SJSA1 (cell line): ENCODE results near the gene LHFPL3. TPM values are rescaled to one million over a fixed set of nuclear protein-coding genes. Genes with fewer than 3 reads are reported as not detected.

ENCODE experiments used
- DNase-seq, 2 experiments: peaks; one replicate each; pipeline ENCODE4 v3.0.0-alpha.2; 2015 to 2020; ENCODE audit warnings: low spot score in 2 of 2, low read depth in 1 of 2
- H3K27ac ChIP-seq: fragments of 250-450 bp; sonication (Bioruptor Pico); 2 replicates; pipeline ENCODE4 v1.5.1; 2020; ENCODE audit warnings: mild to moderate bottlenecking, moderate library complexity
- H3K27me3 ChIP-seq: fragments of 250-450 bp; sonication (Bioruptor Pico); replicated peaks from 2 replicates; pipeline ENCODE4 v1.5.1; 2020; ENCODE audit warnings: mild to moderate bottlenecking, moderate library complexity
- H3K36me3 ChIP-seq: fragments of 250-450 bp; sonication (Bioruptor Pico); 2 replicates; pipeline ENCODE4 v1.5.1; 2020; ENCODE audit warnings: mild to moderate bottlenecking
- H3K4me1 ChIP-seq: fragments of 250-450 bp; sonication (Bioruptor Pico); replicated peaks from 2 replicates; pipeline ENCODE4 v1.6.1; 2021; ENCODE audit warnings: mild to moderate bottlenecking
- H3K4me3 ChIP-seq: fragments of 250-450 bp; sonication (Bioruptor Pico); 2 replicates; pipeline ENCODE4 v1.5.1; 2020; ENCODE audit warnings: mild to moderate bottlenecking
- H3K9me3 ChIP-seq: fragments of 250-450 bp; sonication (Bioruptor Pico); replicated peaks from 2 replicates; pipeline ENCODE4 v1.5.1; 2020; ENCODE audit warnings: mild to moderate bottlenecking
- total RNA-seq: library from RNA; depleted of rRNA; stranded (reverse); fragments of >200 nt; shearing (Covaris generic); gene quantifications from 2 replicates; pipeline ENCODE4 v1.2.3, GENCODE V29; 2014

The LHFPL3 gene
- total RNA-seq, 1 experiment from 2014 or later = not detected

DNA sequence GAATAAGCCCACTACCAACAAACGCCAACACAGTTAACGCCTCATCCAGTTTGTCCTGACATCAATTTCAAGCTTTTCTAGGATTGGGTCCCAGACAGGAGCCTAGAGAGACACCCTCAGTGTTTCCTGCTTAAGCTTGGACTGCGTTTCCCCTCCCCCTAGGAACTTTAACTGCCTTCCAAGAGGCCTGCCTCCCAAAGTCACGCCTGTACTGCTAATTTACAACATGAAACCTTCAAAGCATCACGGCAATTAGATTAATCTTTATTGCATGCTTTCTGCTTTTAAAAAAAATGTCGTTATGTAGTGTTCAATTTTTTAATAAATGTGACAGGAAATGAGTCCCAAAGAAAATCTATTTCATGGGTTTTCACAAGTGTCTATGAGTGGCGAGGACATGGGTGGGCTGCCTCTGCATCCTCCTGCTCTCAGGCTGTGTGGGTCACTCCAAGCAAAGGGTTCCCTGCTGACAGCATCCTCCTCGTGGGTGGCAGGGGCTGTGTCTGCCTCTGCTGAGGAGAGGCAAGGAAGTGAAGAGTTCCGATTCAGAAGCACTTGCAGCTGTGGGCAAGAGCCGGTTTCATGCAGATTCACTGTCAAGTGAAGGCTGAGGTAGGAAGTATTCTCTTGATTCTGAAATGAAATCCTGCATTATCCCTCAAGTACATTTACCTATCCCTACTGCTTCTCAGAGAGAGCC is 492.6 kb downstream of the LHFPL3 start:
- no peaks in the 10 kb centered on the region for H3K36me3 ChIP-seq
- H3K4me3 ChIP-seq = no peak overlapping the region
- H3K27me3 ChIP-seq = peaks cover 7% of the 10 kb centered on the region; the same call in 1 of the 2 replicates
- no peaks in the 10 kb centered on the region for H3K9me3 ChIP-seq
- no peaks in the 10 kb centered on the region for H3K4me1 ChIP-seq
- no peak overlapping the region for H3K27ac ChIP-seq
- no peak for DNase-seq

DNA sequence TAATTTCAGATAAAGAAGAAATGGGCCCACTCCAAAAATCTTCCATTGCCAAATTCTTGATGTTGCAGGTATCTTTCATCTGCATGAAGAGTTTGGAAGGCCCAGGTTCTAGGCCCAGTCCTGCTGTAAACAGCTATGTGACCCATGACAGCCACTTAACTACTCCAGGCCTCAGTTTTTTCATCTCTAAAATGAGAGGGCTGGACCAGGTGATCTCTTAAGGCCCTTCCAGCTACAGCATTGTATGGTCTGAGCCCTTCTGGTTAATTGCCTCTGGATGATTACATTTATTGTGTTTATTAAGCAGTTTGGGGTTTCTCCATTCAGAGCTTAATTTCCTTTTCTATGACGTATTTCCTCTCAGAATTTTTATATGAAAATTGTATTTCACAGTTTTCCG is 494.8 kb downstream of the LHFPL3 start:
- no peak for DNase-seq
- Histone ChIP-seq H3K9me3 (no peaks in the 10 kb centered on the region), H3K27ac (no peak overlapping the region), H3K4me3 (no peak overlapping the region), H3K4me1 (no peaks in the 10 kb centered on the region), H3K36me3 (no peaks in the 10 kb centered on the region), H3K27me3 (peaks cover 7% of the 10 kb centered on the region; the same call in 1 of the 2 replicates)

DNA sequence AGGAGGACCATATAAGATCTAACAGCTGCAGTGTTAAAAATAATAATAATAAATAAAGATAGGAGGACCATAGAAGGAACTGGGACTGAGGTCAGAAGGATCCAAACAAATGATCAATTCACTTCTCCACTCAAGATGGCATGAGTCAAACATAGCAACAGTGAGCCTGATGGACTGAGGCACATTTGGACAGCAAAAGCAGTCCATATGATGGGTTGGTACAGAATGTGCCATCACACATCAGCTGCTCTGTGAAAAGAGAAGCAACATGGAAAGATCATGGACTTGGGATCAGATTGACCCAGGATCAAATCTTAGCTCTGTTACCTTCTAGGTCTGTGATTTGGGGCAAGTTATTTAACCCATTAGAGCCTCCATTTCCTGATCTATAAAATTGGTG is 496.7 kb downstream of the LHFPL3 start:
- Histone ChIP-seq H3K27me3 (no peaks in the 10 kb centered on the region), H3K4me1 (no peaks in the 10 kb centered on the region), H3K27ac (no peak overlapping the region), H3K4me3 (no peak overlapping the region), H3K9me3 (no peaks in the 10 kb centered on the region), H3K36me3 (no peaks in the 10 kb centered on the region)
- DNase-seq = no peak

DNA sequence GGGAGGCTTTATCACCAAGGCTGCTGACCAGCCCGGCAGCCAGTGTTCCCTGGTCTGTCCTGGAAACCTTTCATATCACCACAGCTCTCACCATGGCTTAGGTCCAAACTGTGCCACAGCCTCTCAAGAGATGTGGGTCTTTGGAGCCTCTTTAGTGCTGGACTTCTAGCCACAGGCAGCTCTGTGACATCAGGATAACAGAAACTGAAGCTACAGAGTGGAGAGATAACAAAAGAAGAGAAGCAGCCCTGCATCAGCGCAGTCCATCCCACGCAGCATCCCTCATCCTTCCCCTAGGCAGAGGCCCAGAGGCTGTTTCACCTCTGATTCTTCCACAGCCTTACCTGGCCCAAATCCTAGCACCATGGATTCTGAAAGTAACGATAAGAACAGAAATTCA is 497.7 kb downstream of the LHFPL3 start:
- no peak overlapping the region for H3K27ac ChIP-seq
- H3K4me1 ChIP-seq = no peaks in the 10 kb centered on the region
- H3K27me3 ChIP-seq = no peaks in the 10 kb centered on the region
- H3K9me3 ChIP-seq = no peaks in the 10 kb centered on the region
- no peak overlapping the region for H3K4me3 ChIP-seq
- no peaks in the 10 kb centered on the region for H3K36me3 ChIP-seq
- no peak for DNase-seq

DNA sequence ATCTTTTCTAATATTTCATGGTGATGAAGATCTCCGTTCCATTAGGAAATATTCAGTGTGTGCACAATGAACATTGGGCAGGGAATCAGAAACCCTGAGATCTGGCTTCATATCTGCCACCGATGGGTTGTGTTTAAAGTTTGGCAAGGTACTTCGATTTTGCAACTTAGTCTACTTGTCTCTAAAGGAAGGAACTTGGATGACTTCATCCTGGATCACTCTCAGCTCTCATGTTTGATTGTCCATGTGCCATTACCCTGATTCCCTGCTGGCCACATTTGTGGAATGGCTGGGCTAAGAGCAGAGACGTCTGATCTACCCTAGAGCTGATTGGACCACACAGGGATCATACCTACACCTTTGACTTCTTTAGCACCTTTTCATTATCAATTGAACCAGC is 508.6 kb downstream of the LHFPL3 start:
- H3K4me3 ChIP-seq = no peak overlapping the region
- no peaks in the 10 kb centered on the region for H3K4me1 ChIP-seq
- H3K27ac ChIP-seq = no peak overlapping the region
- no peaks in the 10 kb centered on the region; the same call in 1 of the 2 replicates for H3K27me3 ChIP-seq
- no peaks in the 10 kb centered on the region for H3K36me3 ChIP-seq
- no peak for DNase-seq
- no peaks in the 10 kb centered on the region for H3K9me3 ChIP-seq

DNA sequence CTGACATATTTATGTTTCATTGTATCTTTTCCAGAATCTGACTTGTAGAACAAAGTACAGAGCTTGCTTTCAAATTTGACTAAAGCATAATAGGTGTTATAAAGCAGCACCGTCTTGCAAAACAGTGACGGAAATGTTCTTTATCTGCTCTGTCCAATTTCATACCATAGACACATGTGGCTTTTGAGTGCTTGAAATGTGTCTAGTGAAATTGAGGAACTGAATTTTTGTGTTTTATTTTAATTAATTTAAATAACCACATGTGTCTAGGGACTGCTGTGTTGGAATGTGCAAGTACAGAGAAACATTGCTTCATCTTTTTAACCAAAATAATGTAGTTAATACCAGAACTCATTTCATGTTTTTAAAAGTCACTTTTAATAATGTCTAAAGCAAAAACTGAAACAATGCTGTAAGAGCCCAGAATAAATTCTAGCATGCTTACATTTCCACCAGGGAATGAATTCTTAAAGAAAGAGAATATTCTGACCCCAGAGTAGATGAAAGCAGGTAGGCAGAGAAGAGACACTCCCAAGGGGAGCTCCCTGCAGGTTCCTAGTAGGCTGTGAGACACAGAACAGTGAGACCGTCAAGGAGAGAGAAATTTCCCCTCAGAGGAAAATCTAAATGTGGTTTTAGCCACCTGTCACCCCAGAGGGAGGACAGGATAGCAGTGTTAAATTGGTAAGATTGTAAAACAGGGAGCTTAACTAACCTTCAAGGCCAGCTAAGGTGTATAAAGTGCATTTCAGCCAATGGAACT is 510.3 kb downstream of the LHFPL3 start:
- no peaks in the 10 kb centered on the region for H3K9me3 ChIP-seq
- peaks cover 4% of the 10 kb centered on the region; the same call in 1 of the 2 replicates for H3K27me3 ChIP-seq
- no peaks in the 10 kb centered on the region for H3K36me3 ChIP-seq
- no peaks in the 10 kb centered on the region for H3K4me1 ChIP-seq
- DNase-seq = no peak
- H3K27ac ChIP-seq = no peak overlapping the region
- H3K4me3 ChIP-seq = no peak overlapping the region

DNA sequence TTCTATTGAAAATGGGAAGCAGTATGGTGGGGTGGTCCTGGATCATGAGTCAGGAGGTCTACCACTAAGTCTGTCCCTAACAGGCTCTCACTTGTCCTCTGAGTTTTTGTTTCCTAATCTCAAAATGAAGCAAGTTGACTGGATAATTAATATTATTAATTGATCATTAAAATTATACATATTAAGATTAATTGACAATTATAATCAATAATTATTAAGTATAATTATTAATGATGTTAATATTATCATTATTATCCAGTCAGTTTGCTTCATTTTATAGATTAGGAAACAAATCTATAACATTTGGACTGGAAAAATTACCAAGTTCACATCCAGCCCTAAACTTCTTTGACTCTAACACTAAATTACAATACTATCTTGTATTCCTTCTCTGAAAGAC is 511.4 kb downstream of the LHFPL3 start:
- Histone ChIP-seq H3K36me3 (no peaks in the 10 kb centered on the region), H3K27me3 (peaks cover 14% of the 10 kb centered on the region), H3K4me1 (no peaks in the 10 kb centered on the region), H3K4me3 (no peak overlapping the region), H3K9me3 (no peaks in the 10 kb centered on the region), H3K27ac (no peak overlapping the region)
- DNase-seq = no peak

DNA sequence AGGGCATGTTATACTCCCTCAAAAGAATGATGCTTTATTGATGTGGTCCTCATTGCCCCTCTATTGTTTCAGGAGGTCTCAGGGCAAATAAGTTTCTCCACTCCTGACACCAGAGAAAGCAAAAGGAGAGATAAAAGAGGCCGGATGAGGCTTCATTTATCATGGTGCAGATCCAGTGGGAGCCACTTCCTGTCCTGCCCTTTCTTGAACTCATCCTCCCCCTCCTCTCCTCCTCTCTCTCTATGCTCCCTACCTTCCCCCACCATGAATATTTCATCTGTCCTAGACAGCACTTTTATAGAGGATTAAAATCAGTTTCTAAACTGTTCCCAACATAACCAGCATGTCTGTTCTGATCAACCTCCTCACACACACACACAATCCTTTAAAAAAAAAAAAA is 513.4 kb downstream of the LHFPL3 start:
- no peaks in the 10 kb centered on the region for H3K9me3 ChIP-seq
- H3K36me3 ChIP-seq = no peaks in the 10 kb centered on the region
- peaks cover 27% of the 10 kb centered on the region for H3K27me3 ChIP-seq
- DNase-seq = no peak
- H3K4me1 ChIP-seq = no peaks in the 10 kb centered on the region
- H3K27ac ChIP-seq = no peak overlapping the region
- H3K4me3 ChIP-seq = no peak overlapping the region

DNA sequence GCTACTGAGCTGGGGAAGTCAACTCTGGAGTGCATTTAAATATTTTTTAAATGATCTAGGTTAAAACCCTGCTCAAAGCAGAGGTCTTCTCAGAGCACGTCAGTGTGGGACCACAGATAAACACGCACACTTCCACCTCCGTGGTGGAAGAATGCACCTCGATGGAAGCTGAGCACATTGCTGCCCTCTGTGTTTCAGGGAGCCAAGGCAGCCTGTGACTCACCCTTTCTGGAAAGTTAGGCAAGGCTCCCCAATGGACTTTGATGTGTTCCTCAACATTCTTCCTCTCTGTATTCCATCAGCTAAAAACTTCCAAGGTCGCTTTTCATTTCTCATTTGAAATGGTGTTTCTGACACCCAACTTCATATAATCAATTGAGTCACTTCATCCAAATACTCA is 514.8 kb downstream of the LHFPL3 start:
- Histone ChIP-seq H3K4me3 (no peak overlapping the region), H3K36me3 (no peaks in the 10 kb centered on the region), H3K9me3 (no peaks in the 10 kb centered on the region), H3K27ac (no peak overlapping the region), H3K4me1 (no peaks in the 10 kb centered on the region), H3K27me3 (peaks cover 35% of the 10 kb centered on the region)
- no peak for DNase-seq

DNA sequence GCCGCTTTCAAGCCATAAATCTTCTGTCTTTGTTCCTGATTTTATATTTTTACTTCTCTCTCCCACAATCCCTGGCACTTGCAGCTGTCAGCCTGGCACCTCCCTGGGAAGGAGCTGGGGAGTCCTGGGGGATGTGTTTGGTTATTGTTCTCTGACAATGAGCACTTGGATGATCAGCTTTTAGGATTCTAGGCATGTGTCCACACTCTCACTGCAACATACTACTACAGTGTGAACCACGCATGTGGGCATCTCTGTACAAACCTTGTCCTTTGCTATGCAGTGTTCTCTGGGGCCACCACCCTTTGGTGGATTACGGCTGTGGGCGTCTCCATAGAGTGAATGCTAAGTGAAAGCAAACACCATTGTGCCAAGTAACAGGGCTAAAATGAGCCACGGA is 517.2 kb downstream of the LHFPL3 start:
- H3K27me3 ChIP-seq = peaks cover 38% of the 10 kb centered on the region
- no peaks in the 10 kb centered on the region for H3K9me3 ChIP-seq
- H3K36me3 ChIP-seq = no peaks in the 10 kb centered on the region
- no peak for DNase-seq
- H3K27ac ChIP-seq = no peak overlapping the region
- no peaks in the 10 kb centered on the region for H3K4me1 ChIP-seq
- H3K4me3 ChIP-seq = no peak overlapping the region

DNA sequence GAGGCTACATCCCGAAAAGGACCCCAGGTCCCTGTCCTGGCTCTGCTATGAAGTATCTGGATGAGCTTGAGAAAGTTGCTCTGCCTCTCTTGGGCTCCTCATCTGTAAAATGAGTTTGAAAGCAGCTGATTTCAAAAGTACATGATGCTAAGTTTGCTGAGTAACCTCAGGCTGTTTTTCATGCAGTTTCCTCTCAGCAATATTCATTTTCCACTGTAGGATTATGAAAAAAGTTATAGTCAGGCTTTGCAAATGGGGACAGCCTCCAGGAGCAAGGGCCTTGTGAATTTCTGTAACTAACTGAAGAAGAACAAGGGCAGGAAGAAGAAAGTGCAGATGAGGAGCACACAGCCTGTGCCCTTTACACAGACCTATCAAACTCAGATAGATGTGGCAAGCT is 518.3 kb downstream of the LHFPL3 start:
- H3K4me1 ChIP-seq = no peaks in the 10 kb centered on the region
- H3K36me3 ChIP-seq = no peaks in the 10 kb centered on the region
- H3K4me3 ChIP-seq = no peak overlapping the region
- peaks cover 44% of the 10 kb centered on the region for H3K27me3 ChIP-seq
- H3K27ac ChIP-seq = no peak overlapping the region
- H3K9me3 ChIP-seq = no peaks in the 10 kb centered on the region
- no peak for DNase-seq

DNA sequence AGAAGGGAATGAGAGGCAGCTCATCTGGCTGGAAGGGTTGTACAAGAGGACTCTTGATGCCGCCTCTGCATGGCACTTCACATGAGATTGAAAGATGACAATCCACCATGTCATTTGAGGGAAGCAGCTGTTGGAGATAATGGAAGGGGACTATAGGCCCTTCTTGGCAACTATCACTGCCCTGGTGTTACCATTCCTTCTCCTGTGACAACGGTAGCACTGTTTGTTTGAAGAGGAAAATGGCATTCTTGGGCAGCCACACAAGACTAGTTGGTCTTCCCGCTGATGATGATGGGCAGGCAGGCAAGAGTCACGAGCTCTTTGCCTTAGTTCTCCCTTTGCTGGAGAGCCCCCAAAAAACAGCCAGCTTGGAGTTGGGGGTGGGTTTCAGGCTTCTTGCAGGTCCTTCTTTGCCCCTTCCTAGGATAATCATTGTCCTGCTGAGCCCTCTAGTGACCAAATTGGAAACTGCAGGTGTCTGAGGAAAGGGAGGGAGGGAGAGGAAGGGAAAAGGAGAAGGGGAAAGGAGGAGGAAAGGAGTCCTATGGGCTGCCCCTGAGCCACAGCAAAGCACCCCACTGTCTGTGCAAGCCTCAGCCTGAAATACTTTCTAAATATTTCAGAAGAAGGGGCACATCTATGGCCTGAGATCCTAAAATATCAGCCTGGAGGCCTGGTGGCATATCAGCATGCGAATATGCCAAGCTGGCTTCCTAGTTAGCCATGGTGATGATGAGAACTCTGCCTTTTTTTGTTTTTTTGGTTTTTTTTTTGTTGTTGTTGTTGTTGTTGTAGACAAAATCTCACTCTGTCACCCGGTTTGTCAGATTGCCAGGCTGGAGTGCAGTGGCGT is 520.0 kb downstream of the LHFPL3 start:
- no peak overlapping the region for H3K27ac ChIP-seq
- peaks cover 40% of the 10 kb centered on the region for H3K27me3 ChIP-seq
- peak; percentile 51 to 52 for DNase-seq
- H3K4me1 ChIP-seq = no peaks in the 10 kb centered on the region
- no peaks in the 10 kb centered on the region for H3K36me3 ChIP-seq
- no peak overlapping the region for H3K4me3 ChIP-seq
- no peaks in the 10 kb centered on the region for H3K9me3 ChIP-seq

DNA sequence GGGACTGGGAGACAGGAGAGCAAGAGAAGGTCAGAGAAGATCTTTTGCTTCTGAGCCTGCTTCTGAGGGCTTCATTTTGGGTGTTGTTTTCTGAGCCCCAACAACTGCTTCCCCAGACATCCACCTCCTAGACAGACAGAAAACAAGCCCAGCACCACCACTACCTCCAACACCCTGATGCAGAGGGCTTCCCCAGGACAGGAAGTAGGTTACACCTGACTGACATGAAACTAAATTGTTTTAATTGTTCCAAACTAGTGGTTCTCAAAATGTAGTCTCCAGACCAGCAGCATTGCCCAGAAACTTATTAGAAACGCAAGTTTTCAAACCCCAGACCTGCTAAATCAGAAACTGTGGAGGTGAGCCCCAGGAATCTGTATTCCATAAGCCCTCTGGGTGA is 522.0 kb downstream of the LHFPL3 start:
- Histone ChIP-seq H3K4me3 (no peak overlapping the region), H3K36me3 (no peaks in the 10 kb centered on the region), H3K9me3 (no peaks in the 10 kb centered on the region), H3K27ac (no peak overlapping the region), H3K27me3 (peaks cover 41% of the 10 kb centered on the region), H3K4me1 (no peaks in the 10 kb centered on the region)
- no peak for DNase-seq

DNA sequence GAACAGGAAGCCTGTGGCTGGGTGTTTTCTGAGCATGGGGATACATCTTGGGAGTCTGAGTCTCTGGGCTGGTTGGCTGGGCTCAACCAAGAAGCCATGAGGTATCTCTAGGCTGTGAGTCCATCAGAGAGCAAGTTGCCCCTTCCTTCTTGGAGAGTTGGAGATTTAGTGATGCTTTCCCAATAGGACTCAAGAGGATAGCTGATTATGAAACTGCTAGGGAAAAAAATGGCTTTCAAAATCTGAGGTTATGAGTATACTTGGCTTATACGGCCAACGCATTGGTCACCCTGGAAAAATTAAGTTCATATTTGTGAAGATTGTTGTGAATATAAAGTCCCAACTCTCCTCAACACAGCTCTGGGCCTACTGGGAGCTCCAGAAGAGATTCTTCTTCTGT is 522.9 kb downstream of the LHFPL3 start:
- H3K27me3 ChIP-seq = peaks cover 33% of the 10 kb centered on the region
- no peaks in the 10 kb centered on the region for H3K4me1 ChIP-seq
- H3K36me3 ChIP-seq = no peaks in the 10 kb centered on the region
- H3K9me3 ChIP-seq = no peaks in the 10 kb centered on the region
- no peak overlapping the region for H3K27ac ChIP-seq
- no peak for DNase-seq
- H3K4me3 ChIP-seq = no peak overlapping the region
